Medulla oblongata (tissue), 1 donor: ENCODE measurements around the gene ATP5PO.
"Not testable (repeated sequence)": the region's sequence is repeated elsewhere in the genome, so short reads cannot be mapped to it uniquely, and the experiment has no call there.

Source experiments
- DNase-seq: peaks from one replicate; pipeline ENCODE4 v3.0.0-alpha.2; 2015; ENCODE audit errors: extremely low spot score

Gene ATP5PO

DNA sequence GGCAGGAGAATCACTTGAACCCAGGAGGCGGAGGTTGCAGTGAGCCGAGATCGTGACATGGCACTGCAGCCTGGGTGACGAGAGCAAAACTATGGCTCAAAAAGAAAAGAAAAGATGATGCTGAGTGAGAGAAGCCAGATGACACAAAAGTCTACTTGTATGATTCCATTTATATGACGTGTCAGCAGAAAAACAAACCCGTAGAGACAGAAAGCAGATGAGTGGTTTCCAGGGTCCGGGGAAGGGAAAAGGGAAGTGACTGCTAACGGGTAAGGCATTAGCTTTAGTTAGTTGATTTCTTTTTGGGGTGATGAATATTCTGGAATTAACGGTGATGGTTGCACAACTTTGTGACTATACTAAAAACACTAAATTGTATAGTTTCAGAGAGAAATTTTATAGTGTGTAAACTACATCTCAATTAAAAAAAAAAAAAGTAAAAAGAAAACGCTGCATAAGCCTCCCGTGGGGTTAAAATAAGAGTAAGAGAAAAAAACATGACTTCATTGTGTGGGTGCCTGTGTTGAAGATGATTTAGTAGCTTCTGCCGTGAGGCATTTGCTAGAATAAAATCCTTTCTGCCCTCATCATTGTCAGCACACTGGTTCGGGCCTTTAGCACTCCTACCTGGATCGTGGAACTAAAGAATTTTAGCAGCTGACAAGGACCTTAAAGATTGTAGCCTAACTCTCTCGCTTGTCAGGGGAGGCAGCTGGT lies 24.7 kb upstream of the ATP5PO start:
- no peak for DNase-seq

GRCh38 chr21:33939226-33939625 lies 23.6 kb upstream of the ATP5PO start:
- DNase-seq = no peak

- no peak for DNase-seq
Observed at GRCh38 chr21:33938381-33938780, 22.8 kb upstream of the ATP5PO start.

- no peak for DNase-seq
Observed at GRCh38 chr21:33937931-33938339, 22.3 kb upstream of the ATP5PO start.

GRCh38 chr21:33937146-33937545 lies 21.5 kb upstream of the ATP5PO start:
- DNase-seq = no peak

- no peak for DNase-seq
Observed at GRCh38 chr21:33936301-33937038, 20.9 kb upstream of the ATP5PO start.

DNA sequence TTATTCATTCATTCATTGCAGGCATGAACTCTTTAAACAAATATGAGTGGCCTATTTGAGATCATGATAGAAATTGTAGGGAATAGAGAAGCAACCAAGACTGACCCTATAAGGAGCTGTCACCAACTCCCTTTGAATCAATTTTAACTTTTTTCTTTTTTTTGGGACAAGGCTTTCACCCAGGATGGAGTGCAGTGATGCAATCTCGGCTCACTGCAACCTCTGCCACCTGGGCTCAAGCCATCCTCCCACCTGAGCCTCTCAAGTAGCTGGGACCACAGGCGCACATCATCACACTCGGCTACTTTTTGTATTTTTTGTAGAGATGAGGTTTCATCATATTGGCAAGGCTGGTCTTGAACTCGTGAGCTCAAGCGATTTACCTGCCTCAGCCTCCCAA lies 17.1 kb upstream of the ATP5PO start:
- DNase-seq = no peak

DNA sequence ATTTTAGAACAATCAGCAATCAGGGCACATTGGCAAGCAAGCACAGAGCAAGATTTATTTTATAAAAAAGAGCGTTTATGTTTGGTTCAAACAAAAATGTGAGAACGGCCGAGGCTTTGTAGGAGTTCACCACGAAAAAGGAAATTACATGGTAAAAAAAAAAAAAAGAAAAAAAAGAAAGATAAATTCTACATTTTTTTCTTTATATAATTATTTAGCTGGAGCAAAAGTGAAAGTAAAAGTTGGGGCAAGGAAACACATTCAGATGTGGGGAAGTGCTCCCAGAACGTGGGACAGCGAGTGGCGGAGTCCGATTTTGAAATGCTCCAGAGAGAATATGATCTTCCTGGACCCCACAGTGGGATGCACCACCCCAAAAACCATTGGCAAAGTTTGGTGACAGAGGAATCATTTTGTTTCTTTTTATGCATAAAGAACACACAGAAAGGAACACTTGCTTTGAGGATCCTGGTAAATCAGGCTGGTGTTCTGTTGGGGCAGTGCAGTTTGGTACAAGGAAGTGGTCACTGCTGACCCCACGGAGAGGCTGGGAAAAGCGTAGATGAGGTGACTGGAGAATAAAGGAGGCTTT lies 16.3 kb upstream of the ATP5PO start:
- peak; percentile 49 for DNase-seq

DNA sequence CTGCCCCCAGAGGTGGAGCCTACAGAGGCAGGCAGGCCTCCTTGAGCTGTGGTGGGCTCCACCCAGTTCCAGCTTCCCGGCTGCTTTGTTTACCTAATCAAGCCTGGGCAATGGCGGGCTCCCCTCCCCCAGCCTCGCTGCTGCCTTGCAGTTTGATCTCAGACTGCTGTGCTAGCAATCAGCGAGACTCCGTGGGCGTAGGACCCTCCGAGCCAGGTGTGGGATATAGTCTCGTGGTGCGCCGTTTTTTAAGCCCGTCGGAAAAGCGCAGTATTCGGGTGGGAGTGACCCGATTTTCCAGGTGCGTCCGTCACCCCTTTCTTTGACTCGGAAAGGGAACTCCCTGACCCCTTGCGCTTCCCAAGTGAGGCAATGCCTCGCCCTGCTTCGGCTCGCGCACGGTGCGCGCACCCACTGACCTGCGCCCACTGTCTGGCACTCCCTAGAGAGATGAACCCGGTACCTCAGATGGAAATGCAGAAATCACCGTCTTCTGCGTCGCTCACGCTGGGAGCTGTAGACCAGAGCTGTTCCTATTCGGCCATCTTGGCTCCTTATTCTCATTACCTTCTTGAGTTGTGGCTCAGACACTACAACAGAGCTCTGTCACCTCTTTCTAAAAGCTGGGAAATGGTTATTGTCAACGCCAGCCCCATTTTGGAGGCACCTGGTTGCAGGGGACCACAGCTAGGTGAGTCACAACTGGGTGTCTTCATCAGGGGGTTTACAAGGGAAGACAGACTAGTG lies 15.6 kb upstream of the ATP5PO start:
- not testable (repeated sequence) for DNase-seq

DNA sequence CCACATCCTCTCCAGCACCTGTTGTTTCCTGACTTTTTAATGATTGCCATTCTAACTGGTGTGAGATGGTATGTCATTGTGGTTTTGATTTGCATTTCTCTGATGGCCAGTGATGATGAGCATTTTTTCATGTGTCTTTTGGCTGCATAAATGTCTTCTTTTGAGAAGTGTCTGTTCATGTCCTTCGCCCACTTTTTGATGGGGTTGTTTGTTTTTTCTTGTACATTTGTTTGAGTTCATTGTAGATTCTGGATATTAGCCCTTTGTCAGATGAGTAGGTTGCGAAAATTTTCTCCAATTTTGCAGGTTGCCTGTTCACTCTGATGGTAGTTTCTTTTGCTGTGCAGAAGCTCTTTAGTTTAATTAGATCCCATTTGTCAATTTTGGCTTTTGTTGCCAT lies 10.6 kb upstream of the ATP5PO start:
- not testable (repeated sequence) for DNase-seq

- no peak for DNase-seq
Observed at GRCh38 chr21:33924766-33925100, 9.1 kb upstream of the ATP5PO start.

- peak; percentile 97 for DNase-seq
Observed at GRCh38 chr21:33924079-33924765, 8.6 kb upstream of the ATP5PO start.

DNA sequence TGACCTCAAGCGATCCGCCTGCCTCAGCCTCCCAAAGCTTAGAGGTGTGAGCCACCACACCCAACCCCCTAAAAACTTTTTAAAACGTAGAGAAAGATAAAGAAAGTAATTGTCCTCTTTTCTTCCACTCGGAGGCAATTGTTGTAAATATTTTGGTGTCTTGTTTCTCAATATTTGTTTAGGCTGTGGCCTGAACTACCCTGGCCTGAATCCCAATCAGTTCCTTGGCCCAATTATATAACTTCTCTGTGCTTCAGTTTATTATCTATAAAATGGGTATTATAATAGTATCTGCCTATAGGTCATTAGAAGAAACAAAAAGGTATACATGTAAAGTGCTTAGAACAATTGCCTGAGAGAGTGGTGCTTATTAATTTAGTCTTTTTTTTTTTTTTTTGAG lies 1.8 kb upstream of the ATP5PO start:
- no peak for DNase-seq

GRCh38 chr21:33916200-33916567 lies 580 bp upstream of the ATP5PO start:
- no peak for DNase-seq

DNA sequence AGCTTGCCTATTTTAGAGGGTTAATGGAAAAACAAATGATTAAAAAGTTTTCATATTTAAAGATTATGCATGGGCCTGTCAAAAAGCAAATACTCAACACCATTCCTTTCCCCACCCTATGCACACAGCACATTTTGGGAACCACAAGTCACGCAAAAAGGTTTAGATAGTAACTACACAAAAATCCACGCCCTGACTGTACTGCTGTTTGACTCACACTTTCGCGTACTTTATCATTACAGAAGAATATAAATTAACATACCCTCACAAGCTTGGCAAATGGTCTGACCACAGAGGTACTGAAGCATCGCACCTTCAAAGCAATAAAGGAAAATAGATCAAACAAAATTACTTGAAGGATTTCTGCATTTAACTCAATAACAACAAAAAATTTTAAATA lies 1.4 kb downstream of the ATP5PO start:
- no peak for DNase-seq

DNA sequence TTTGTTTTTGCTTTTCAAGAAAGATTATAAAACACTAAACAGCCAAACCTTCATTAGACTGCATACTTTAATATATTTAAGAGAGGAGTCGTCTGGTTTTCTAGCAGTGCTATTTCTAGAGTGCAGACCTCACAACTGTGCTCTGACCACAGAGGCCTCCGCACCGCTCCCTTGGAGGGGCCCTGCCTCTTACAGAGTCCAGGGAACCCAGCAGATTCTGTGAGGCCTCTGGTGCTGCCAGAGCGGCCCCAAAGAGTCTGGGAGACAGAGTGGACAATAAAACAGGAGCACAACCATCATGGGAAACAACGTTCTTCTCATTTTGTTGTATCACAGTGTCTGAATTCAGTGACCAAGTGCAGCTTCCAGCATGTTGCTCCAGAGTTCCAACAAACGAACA lies 5.8 kb downstream of the ATP5PO start:
- no peak for DNase-seq

GRCh38 chr21:33908760-33909159 lies 6.8 kb downstream of the ATP5PO start:
- no peak for DNase-seq

DNA sequence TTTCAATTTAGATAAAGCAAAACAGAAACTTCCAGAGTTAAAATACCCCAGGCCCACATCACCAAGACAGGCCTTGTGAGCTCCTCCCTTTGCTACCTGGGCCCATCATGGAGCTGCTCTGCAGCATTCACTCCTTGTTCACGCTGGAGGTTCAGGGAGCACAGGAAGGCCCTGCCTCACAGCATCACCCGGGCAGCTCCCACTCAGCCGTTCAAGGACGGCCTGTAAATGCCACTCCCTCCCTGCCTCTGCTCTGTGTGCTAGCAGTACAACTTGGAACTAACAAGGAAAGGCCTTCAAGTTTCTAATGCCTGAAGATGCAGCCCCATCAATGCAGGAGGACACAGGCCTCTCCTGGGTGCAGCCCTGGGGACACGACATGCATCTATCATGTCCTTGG lies 11.6 kb downstream of the ATP5PO start:
- DNase-seq = no peak

- DNase-seq = no peak
Observed at GRCh38 chr21:33902349-33902748, 13.3 kb downstream of the ATP5PO start.

DNA sequence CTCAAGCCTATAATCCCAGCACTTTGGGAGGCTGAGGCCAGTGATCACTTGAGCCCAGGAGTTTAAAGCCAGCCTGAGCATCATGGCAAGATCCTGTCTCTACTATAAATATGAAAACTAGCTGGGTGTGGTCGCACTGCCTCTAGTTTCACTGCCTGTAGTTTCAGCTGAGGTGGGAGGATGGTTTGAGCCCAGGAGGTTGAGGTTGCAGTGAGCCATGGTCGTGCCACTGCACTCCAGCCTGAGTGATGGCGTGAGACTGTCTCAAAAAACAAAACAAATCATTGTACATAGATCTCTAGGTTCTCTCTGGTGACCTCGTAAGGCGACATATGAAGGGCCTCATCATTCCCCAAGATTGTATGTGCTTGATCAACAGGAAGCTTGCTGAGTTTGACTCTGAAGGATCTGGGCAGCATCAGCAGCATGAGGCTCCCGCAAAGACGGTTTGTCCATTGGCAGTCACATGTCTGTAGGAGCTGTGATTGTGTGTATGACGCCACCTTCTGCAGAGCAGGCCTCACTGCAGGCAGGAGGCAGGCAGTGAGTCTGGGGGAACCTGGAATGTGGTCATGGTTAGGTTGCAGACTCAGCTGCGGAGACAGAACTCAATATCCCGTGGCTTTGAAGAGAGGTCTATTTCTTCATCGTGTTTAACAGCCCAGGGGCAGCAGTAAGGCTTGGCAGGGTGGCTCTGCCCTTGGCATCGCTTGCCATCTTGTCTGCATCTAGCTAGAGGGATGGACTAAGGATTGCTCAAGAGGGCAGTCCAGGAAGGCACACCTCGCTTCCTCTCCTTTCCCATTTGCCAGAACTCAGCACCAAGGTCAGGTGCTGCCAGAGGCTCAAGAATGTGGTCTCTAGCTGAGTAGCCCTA lies 14.0 kb downstream of the ATP5PO start:
- DNase-seq = peak; percentile 70

GRCh38 chr21:33899199-33899598 lies 16.4 kb downstream of the ATP5PO start:
- no peak for DNase-seq
